Smooth muscle cell (in vitro differentiated cells): ENCODE measurements around the gene DNAL4. TPM values are rescaled to one million over a fixed set of nuclear protein-coding genes. Genes with fewer than 3 reads are reported as not detected.

Experiments used
- DNase-seq: peaks from one replicate; lab custom pipeline; 2025; ENCODE audit not compliant: unreplicated experiment; lab: John Stamatoyannopoulos, UW
- H2AFZ ChIP-seq: fragments of 200-600 bp; sonication (generic); 2 replicates; pipeline ENCODE4 v1.6.0; 2016; ENCODE audit warnings: antibody characterized with exemption, low read depth, mild to moderate bottlenecking
- H3F3A ChIP-seq: fragments of 200-600 bp; sonication (generic); 2 replicates; pipeline ENCODE4 v1.6.0; 2017; ENCODE audit warnings: antibody characterized with exemption, low read depth
- H3K27ac ChIP-seq: fragments of 200-600 bp; sonication (generic); 2 replicates; pipeline ENCODE4 v1.5.1; 2016; ENCODE audit warnings: low read depth, mild to moderate bottlenecking
- H3K27me3 ChIP-seq: fragments of 200-600 bp; sonication (generic); 2 replicates; pipeline ENCODE4 v1.6.1; 2016; ENCODE audit warnings: low read depth, mild to moderate bottlenecking
- H3K36me3 ChIP-seq: fragments of 200-600 bp; sonication (generic); 2 replicates; pipeline ENCODE4 v1.5.1; 2016; ENCODE audit warnings: low read depth
- H3K4me1 ChIP-seq: fragments of 200-600 bp; sonication (generic); 2 replicates; pipeline ENCODE4 v1.5.1; 2016; ENCODE audit warnings: low read depth
- H3K4me2 ChIP-seq: fragments of 200-600 bp; sonication (generic); 2 replicates; pipeline ENCODE4 v1.6.0; 2016; ENCODE audit warnings: mild to moderate bottlenecking
- H3K4me3 ChIP-seq: fragments of 200-600 bp; sonication (generic); 2 replicates; pipeline ENCODE4 v1.5.1; 2016; ENCODE audit warnings: mild to moderate bottlenecking
- H3K79me2 ChIP-seq: fragments of 200-600 bp; sonication (generic); 2 replicates; pipeline ENCODE4 v1.6.0; 2016; ENCODE audit warnings: low read depth, mild to moderate bottlenecking
- H3K9ac ChIP-seq: fragments of 200-600 bp; sonication (generic); 2 replicates; pipeline ENCODE4 v1.6.0; 2016; ENCODE audit warnings: low read depth
- H3K9me3 ChIP-seq: fragments of 200-600 bp; sonication (generic); replicated peaks from 2 replicates; pipeline ENCODE4 v1.5.1; 2016; ENCODE audit warnings: low read depth
- H4K20me1 ChIP-seq: fragments of 200-600 bp; sonication (generic); 2 replicates; pipeline ENCODE4 v1.6.0; 2016; ENCODE audit warnings: low read depth
- CTCF ChIP-seq: fragments of 200-600 bp; sonication (generic); IDR thresholded peaks from 2 replicates; pipeline ENCODE4 v1.5.1; 2017; ENCODE audit warnings: borderline replicate concordance, mild to moderate bottlenecking, antibody characterized with exemption; ENCODE audit not compliant: insufficient read depth, poor library complexity, severe bottlenecking
- WGBS: methylation state at CpG from one replicate; pipeline ENCODE4 v1.1.7; 2016; ENCODE audit warnings: low lambda C conversion rate; 5-methylcytosine and 5-hydroxymethylcytosine counted together
- polyA plus RNA-seq: library from polyadenylated mRNA; unstranded; fragments of >200 nt; fragmentation: Nextera tagmentation; extraction: Ambion mirVana; gene quantifications from 2 replicates; pipeline ENCODE4 v1.2.1, GENCODE V29; 2016
- total RNA-seq: library from RNA; depleted of rRNA; stranded (reverse); fragments of >200 nt; gene quantifications from 2 replicates; pipeline ENCODE4 v1.2.3, GENCODE V29; 2014

Gene DNAL4
- total and polyA plus RNA-seq, 2 experiments from 2014 or later, result 13.5 to 29.7 TPM

GRCh38 chr22:38744981-38745380 lies 49.0 kb downstream of the DNAL4 start:
- Histone ChIP-seq H3K4me1 (no peaks in the 10 kb centered on the region), H3F3A (no peaks in the 10 kb centered on the region), H4K20me1 (no peaks in the 10 kb centered on the region), H3K79me2 (no peaks in the 10 kb centered on the region), H3K27ac (no peak overlapping the region), H3K9me3 (no peaks in the 10 kb centered on the region), H3K4me2 (no peak overlapping the region), H3K9ac (no peak overlapping the region), H3K4me3 (no peak overlapping the region), H3K36me3 (peaks cover 9% of the 10 kb centered on the region), H2AFZ (no peak overlapping the region), H3K27me3 (no peaks in the 10 kb centered on the region)
- DNase-seq, result no peak
- TF ChIP-seq CTCF, result no peak
- WGBS, result 100% methylated on average over 6 of the region's 6 CpGs

GRCh38 chr22:38742176-38742942 lies 51.6 kb downstream of the DNAL4 start:
- DNase-seq, result no peak
- Histone ChIP-seq H3K9ac (no peak overlapping the region), H3F3A (no peaks in the 10 kb centered on the region), H3K27ac (no peak overlapping the region), H3K27me3 (no peaks in the 10 kb centered on the region), H3K36me3 (peaks cover 9% of the 10 kb centered on the region), H3K4me3 (no peak overlapping the region), H4K20me1 (no peaks in the 10 kb centered on the region), H2AFZ (no peak overlapping the region), H3K4me1 (no peaks in the 10 kb centered on the region), H3K79me2 (no peaks in the 10 kb centered on the region), H3K9me3 (no peaks in the 10 kb centered on the region), H3K4me2 (no peak overlapping the region)
- no peak for TF ChIP-seq CTCF
- 98% methylated on average over 25 of the region's 25 CpGs for WGBS

GRCh38 chr22:38741576-38741975 lies 52.4 kb downstream of the DNAL4 start:
- TF ChIP-seq CTCF, result no peak
- no peaks in the 10 kb centered on the region for H3K9me3 ChIP-seq
- H3K4me3 ChIP-seq, result no peak overlapping the region
- no peak overlapping the region for H2AFZ ChIP-seq
- no peaks in the 10 kb centered on the region for H4K20me1 ChIP-seq
- no peaks in the 10 kb centered on the region for H3F3A ChIP-seq
- WGBS, result 95% methylated on average over 10 of the region's 10 CpGs
- H3K36me3 ChIP-seq, result peaks cover 9% of the 10 kb centered on the region
- no peaks in the 10 kb centered on the region for H3K27me3 ChIP-seq
- no peak overlapping the region for H3K9ac ChIP-seq
- no peak overlapping the region for H3K27ac ChIP-seq
- no peaks in the 10 kb centered on the region for H3K4me1 ChIP-seq
- H3K4me2 ChIP-seq, result no peak overlapping the region
- H3K79me2 ChIP-seq, result no peaks in the 10 kb centered on the region
- DNase-seq, result no peak

GRCh38 chr22:38741166-38741565 lies 52.8 kb downstream of the DNAL4 start:
- H3K9ac ChIP-seq, result no peak overlapping the region
- no peak overlapping the region for H2AFZ ChIP-seq
- no peak for TF ChIP-seq CTCF
- H3K36me3 ChIP-seq, result peaks cover 9% of the 10 kb centered on the region
- no peak for DNase-seq
- no peaks in the 10 kb centered on the region for H4K20me1 ChIP-seq
- H3K79me2 ChIP-seq, result no peaks in the 10 kb centered on the region
- no peak overlapping the region for H3K4me2 ChIP-seq
- WGBS, result 94% methylated on average over 9 of the region's 9 CpGs
- H3F3A ChIP-seq, result no peaks in the 10 kb centered on the region
- H3K4me1 ChIP-seq, result no peaks in the 10 kb centered on the region
- H3K27me3 ChIP-seq, result no peaks in the 10 kb centered on the region
- no peaks in the 10 kb centered on the region for H3K9me3 ChIP-seq
- no peak overlapping the region for H3K27ac ChIP-seq
- no peak overlapping the region for H3K4me3 ChIP-seq
